HG03039 (cell line): Measurements from ENCODE around the gene PTPRM.

Experiments used
- ATAC-seq: cut with Tn5 transposase; IDR thresholded peaks from one replicate; pipeline ENCODE4 v1.9.1; 2021; ENCODE audit warnings: mild to moderate bottlenecking, moderate library complexity; ENCODE audit not compliant: unreplicated experiment

The PTPRM gene

DNA sequence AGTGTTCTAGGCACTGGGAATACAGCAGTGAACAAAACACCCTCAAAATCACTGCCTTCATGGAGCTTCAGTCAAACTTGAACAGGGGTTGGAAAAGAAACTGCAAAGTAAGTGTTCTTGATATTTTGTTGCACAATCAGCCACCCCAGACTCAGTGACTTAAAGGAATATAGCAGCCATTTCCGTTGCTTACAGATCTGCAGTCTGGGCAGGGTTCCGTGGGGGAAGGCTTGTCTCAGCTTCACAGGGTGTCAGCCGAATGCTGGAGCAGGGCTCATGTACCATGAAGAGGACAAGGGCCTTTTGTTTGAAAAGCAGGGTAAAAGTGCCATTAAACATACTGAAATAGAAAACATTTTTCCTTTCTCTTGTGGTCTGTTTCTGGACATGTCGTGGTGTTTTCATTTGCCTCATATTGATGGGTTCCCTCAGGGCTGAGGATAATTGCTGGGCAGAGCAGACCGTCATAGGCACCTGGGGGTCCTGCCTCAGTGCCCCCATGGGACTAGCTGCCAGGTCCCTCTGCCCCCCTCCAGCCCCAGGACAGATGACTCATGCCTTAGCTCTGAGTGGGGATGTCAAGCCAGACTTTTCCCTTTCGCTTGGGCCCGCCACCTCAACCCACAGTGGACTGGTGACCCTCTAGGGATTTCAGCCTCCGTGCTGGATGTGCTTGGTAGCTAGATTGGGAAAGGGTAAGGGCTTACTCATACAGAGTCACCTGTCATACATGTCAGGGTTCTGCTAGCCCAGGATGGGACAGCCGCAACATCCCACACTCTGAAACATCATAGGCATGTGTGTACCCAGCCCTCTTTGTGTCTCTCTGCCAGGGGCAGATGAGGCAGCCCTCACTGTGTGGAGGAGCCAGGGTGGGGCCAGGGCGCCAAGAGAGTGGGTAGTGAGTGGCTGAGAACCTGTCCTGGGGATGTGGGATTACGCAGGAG is 96.5 kb downstream of the PTPRM start:
- ATAC-seq, result no peak

DNA sequence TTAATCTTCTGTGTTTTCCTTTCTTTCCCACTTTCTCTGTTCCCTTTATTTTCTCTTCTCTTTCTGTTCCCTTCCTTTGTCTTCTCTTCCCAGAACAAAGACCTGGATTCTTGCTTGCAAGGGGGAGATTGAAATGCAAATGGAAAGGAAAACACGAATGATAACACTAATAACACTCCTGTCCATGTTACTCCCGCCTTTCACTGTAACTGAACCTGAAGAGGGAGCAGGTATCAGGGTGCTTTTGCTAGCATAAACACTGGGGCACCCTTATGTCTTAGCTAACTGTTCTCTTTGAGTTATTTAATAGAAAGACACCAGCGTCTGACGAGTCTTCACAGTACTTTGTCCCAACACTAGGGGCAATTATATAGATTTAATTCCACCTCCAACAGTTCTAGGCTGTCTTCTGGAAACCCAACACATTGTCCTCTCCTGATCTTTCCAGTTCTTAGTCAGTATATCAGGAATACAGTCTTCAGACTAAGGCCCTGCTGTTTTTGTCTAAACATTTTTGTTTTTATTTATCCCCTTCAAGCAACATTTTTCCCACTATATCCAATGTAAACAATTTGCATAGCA is 99.2 kb downstream of the PTPRM start:
- no peak for ATAC-seq

DNA sequence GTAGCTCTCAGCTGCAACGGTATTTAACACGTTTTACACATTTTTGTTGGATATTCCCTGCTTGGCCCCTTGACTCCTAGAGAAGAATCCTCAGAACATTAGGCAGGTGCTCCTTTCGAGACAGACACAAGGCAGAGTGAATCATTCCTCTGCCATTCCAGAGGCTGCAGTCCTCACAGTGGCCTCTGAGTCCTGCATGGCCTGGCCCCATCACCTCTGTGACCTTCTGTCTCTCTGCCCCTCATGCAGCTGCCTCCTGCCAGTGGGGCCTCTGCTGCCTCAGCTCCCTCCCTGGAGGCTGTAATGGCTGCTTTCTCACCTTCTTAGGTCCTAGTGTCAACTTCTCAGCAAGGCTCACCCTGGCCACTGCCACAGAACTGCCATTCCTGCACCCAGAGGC is 101.3 kb downstream of the PTPRM start:
- ATAC-seq, result no peak

DNA sequence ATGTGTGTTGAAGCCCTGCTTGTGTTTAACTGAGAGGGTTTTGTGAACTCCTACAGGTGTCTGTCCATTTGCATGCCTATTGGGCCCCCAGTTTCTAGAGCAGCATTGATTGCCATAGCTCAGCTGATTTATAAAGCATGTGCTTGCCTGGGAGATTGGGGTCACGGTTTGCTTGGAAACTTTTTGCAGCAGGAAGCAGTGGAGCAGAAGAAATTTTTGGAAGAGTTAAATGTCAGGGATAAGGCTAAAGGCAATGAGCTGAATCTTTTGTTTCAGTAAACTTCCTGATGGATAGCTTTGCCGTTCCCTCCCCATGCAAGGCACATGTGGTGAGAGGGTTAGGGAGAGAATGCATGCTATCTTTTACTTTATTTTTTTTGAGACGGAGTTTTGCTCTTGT is 102.2 kb downstream of the PTPRM start:
- ATAC-seq, result no peak

DNA sequence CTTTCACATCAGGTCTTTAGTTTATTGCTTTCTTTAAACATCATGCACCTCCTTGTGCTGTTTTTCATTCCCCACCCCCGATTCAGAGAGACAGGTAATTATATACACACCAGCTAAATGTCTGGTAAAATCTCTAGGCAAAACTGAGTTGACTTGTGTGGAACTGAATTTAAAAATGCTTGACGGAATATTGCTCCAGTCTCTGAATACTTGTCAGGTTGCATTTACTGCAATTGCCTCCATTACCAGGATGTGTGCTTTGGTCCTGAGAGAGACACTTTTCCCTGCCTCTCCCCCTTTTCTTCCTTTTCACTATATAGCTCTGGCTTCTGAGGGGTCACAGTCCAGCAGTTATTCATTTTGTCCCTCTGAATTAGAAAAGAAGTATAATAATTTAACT is 104.0 kb downstream of the PTPRM start:
- ATAC-seq, result no peak

DNA sequence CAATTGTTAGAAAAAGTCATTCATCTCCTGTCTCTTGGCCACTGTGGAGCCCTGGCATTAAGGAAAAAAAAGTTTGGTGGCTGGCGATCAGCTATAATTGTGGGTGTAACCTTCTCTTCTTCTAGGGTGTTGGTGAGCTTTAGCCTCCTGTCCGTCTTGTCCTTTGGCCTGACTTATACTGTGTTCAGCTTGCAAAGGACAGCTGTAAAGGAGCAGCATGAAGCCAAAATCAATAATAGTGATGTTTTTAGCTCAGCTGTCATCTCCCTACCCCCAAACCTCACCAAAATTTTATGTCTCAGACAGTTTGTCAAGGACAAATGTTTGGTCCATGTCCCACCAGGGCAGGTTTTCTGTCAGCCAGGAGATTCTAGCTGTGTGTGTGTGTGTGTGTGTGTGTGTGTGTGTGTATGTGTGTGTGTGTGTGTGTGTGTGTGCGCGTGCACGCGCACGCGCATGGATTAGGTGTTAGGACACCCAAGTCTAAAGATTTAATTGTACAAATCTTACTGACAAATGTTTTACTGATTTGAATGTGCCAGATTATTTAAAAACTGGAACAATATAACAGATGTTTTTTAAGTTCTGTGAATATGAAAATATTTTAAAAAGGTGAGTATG is 109.2 kb downstream of the PTPRM start:
- no peak for ATAC-seq

DNA sequence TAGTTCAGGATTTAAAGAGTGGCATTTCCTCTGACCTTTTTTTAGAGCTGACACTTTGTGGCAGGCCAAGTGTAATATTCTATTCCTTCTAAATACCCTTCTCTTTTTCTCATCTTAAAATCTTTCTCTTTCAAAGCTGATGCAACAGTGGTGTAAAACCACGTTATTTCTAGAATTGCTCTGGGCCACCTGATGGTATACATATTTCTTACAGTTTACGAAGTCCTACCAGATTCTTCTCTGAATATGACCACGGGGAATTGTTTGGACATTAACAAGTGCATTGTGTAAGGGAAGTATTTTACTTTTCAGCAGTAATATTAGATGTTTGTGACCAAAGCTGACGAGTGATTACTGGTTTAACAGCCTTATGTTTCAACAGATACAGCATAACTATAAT is 109.9 kb downstream of the PTPRM start:
- ATAC-seq, result no peak

DNA sequence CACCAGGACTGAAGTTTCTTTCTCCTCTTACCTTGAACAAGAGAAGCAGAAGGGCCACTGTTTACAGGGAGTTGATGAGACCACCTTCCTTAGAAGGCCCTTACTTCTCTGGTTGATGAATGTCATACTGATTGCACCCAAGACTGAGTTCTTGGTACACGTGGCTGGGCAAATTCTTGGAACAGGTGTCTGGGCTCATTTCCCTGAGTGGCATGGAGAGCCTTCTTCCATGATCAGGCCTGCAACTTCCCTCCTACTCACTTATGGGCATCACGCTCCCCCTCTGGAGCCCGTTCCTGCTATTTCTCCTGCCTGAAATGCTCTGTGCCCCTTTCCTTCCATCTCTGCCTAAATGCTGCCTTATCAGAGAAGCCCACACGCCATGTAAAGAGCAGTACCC is 110.3 kb downstream of the PTPRM start:
- ATAC-seq, result no peak

DNA sequence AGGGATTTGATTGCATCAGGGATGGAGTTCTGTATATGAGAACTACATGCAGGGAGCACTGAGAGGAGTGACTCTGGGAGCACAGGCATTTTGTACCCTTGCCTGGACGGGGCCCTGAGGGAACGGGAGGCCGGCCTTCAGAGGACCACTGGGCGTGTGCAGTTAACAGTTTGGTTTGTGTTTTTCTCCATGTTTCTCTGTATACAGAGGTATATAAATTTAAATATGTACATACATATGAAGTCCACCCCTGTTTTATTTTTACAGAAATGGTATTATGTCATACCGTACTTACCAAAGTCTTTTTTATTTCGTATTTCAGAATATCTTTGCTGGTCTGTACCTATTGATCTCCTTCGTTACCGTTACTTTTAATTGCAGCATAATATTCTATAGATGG is 111.3 kb downstream of the PTPRM start:
- ATAC-seq, result no peak

DNA sequence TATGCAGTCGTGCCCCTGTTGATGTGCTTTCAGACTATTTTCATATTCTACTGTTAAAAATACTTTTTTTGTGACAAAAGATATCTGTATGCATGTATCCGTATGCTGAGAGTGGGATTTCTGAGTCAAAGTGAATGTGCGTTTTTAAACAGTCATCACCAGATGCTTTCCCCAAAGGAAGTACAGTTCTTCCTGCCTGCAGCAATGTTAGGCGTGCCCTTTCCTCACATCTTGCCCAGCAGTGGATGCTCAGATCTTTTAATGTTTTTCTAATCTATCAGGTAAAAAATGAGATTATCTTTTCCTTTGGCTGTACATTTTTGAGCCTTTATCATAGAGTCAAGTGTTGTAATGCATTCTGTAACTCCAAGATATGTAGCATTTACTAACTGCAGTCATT is 111.7 kb downstream of the PTPRM start:
- ATAC-seq, result no peak

DNA sequence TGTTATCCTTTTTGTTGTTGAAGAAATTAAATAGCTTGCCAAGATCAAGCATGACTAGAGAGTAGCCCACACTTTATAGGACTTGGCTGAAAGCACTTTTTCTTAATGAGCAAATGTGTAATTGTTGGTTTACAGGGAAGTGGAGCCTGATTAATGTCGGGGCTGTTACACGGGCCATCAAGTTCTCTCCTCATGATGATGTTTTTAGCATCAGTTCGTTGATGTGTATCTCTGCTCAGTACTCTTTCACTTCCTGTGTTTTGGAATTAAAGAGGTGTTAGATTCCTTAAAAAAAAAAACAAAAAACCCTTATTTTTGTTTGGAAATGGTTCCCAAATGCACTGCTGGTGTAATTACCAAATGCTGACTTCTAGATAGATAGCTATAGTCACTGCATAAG is 114.2 kb downstream of the PTPRM start:
- no peak for ATAC-seq

DNA sequence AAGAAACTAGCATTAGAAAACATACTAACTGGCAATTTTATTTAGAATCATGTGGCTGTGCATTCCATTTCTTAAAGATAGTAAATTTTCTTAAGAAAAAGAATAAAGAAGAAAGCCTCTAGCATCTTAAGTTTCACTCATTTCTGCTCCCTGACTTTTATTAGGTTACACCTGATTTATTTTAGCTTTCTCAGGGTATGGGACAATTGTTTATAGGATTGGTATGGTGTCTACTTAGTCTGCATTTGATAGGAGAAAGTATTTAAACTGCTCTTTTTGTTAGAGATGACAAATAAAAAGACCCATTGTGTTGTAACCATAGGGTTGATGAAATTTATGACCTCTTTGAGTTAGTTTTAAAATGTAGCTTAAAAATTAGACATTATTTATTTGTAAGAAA is 115.2 kb downstream of the PTPRM start:
- ATAC-seq, result no peak

DNA sequence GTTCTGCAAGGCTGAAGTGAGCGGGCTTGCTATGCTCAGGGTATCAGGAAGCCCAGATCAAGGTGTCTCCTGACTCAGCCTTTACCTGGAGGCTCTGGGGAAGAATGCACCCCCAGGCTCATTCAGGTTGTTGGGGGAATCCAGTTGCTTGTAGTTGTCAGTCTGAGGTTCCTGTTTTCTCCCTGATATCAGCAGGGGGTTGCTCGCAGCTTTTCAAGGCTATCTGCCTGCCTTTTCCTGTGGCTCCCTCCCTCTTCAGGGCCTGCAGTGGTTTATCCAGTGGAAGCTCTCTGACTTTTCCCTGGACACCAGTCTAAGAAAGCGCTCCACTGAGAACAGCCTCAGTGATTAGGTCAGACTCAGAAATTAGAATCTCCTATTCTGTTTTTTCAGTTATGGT is 116.6 kb downstream of the PTPRM start:
- no peak for ATAC-seq

DNA sequence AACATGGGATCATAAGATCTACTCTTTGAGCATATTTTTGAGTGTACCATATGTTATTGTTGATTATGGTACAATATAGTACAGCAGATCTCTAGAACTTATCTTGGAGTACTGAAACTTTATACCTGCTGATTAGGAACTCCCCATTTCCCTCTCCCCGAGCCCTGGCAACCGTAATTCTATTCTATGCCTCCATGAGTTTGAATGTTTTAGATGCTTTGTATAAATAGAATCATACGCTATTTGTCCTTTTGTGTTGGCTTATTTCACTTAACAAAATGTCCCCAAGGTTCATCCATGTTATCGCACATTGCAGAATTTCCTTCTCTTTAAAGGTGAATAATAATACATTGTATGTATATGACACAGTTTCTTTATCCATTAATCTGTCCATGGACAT is 117.2 kb downstream of the PTPRM start:
- no peak for ATAC-seq

DNA sequence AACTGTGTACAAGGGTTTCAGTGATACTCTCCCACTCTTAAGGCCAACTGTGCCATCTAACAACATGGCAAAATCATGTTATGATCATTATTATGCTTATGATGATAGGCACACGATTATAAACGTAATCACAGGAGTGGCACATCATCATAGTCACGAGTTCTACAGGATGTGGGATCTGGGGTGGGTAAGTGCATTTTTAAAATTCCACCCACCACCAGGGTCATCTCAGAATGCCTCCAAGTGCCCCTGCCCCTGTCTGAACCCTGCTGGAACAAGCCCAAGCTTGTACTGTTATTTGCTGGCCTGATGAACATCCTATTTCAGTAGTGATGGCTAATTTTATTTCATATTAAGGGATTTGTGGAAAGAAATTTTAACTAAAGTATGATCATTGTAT is 117.8 kb downstream of the PTPRM start:
- ATAC-seq, result no peak

DNA sequence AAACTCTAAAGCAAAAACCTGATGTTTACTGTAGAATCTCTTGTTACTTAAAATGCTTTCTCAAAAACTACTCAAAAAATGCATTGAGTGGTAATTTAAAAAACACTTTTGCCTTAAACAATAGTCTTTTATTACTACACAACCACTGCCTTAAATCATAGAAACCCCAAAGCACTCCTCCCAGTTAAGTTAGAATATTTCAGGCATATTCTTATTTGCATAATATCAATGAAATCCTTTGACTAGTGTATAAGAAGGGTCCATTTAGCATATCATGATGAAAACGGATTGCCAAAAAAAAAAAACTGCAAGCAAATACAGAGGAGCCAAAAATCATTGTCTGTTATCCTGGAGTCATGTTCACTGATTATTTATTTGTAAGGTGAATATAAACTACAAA is 119.2 kb downstream of the PTPRM start:
- no peak for ATAC-seq

DNA sequence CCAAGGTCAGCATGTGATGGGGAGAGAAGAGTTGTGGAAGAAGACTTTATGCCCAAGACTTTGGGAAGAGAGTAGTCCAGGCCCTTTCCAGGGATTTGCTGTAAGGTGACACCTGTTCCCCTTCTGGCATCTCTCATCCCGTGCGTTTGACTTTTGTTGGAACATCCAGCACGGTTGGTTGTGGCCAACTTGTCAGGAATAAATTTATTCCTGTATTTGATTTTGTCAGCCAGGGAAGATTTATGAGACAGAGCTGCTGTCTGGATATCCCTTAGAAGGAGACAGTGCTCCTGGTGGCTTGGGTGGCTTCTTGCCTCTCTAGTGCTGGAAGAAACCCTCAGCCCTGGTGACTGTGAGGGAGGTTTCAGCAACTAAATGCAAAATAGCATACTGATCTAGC is 121.5 kb downstream of the PTPRM start:
- no peak for ATAC-seq

DNA sequence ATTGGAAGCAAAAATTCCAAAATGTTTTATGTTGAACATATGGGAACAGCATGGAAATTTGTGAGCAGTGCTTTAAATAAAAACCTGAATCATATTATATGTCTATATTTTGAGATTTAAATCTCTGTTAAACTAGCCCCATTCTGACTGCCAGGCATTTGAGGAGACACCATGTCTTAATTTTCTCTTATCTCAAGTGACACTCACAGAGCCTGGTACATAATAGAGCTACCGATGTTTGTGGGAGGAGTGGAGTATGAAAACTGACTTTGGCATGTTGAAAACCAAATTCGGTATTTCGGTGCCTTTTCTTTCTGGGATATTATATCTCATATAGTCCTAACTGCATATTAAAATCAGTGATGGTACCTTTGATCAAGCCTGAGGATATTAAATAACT is 124.1 kb downstream of the PTPRM start:
- ATAC-seq, result no peak

DNA sequence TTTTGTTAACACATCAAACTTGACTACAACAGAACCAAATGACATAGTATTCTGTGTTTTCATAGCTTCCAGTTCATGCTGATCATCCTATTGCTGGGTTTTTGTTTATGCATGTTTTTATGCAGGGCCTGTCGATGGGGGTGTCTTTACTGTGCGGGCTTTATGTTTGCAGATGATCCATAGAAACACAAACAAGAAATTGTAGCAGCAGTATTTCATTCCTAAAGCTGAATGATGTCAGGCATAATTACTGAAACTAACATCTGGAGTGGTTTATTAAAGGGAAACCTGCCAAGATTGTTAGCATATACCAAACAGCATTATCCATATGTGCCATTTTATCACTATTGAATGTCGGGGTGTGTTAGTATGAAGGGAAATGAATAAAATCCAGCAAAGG is 129.7 kb downstream of the PTPRM start:
- ATAC-seq, result no peak

DNA sequence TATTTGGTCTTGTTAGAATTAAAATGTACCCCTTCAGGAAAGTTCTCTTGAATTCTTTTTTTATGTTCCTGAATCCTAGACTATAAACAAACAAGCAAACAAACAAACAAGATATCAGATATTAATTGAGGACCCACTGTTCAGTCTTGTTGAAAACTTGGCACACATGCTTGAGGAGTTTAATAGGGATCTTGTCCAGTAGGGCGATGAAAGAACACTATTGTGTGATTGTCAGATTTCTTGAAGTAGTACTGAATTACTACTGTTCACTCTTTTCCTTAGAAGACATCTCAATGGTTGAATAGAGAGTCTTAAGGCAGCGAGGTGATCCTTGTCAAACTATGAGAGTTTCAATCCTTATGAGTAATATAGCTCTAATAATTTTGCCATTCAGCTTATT is 130.2 kb downstream of the PTPRM start:
- ATAC-seq, result no peak

DNA sequence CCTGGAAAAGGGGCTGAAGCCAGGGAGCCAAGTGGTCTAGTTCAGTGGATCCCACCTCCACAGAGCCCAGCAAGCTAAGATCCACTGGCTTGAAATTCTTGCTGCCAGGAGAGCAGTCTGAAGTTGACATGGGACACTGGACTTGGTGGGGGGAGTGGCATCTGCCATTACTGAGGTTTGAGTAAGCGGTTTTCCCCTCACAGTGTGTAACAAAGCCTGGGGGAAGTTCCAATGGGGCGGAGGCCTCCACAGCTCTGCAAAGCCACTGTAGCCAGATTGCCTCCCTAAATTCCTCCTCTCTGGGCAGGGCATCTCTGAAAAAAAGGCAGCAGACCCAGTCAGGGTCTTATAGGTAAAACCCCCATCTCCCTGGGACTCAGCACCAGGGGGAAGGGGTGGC is 144.4 kb downstream of the PTPRM start:
- ATAC-seq, result no peak

DNA sequence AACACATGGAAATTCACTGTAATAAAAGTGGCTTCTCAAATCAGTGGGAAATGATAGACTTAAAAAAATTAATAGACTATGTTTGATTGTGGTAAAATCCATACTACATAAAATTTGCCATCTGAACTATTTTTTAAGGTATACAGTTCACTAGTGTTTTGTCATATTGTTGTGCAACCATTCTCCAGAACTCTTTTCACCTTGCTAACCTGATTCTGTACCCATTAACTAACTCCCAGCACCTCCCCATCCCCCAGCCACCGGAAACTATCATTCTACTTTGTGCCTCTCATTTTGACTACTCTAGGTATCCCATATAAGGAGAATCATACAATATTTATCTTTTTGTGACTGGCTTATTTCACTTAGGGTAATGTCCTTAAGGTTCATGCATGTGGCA is 153.3 kb downstream of the PTPRM start:
- no peak for ATAC-seq
